ENCODE measurements around the gene GPSM1. TPM values are rescaled to one million over a fixed set of nuclear protein-coding genes. Genes with fewer than 3 reads are reported as not detected.
A peak's percentile ranks its signal among the peaks of the same experiment; 100 is the strongest.

Gene GPSM1
- total RNA-seq, 1 donor from 2014 or later = 4.8 TPM

GRCh38 chr9:136291306-136292025, 35.9 kb upstream of the GPSM1 start:
- no peak for DNase-seq (ENCODE audit: low spot score)
- ATAC-seq = no peak

DNA sequence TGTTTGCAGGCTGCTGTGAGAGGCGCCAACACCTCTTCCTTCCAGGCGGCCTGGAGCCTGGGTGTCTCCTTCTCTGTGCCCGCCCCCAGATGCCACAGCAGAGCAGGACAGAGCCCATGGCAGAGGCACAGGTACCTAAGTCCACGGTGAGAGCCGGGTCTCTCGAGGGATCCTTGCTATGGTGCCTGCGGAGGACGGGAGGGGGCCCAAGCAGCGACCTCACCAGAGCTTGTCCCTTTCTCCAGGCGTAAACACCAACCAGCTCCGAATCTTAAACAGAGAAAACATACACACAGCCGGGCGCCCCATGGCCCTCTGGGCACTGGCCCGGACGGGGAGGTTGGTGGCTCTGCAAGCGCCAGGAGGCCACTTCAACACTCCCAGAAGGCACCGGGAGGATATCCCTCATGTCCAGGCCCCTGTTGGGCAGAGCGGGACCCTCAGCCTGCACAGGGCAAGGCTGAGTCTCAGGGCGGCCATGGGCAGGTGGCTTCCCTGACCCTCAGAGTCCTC, 35.3 kb upstream of the GPSM1 start:
- ATAC-seq = no peak

GRCh38 chr9:136292591-136293448, 34.5 kb upstream of the GPSM1 start:
- DNase-seq (ENCODE audit: low spot score) = no peak
- no peak for ATAC-seq

More for the DNA sequence above, 35.3 kb upstream of the GPSM1 start:
- DNase-seq (ENCODE audit: low spot score) = no peak

DNA sequence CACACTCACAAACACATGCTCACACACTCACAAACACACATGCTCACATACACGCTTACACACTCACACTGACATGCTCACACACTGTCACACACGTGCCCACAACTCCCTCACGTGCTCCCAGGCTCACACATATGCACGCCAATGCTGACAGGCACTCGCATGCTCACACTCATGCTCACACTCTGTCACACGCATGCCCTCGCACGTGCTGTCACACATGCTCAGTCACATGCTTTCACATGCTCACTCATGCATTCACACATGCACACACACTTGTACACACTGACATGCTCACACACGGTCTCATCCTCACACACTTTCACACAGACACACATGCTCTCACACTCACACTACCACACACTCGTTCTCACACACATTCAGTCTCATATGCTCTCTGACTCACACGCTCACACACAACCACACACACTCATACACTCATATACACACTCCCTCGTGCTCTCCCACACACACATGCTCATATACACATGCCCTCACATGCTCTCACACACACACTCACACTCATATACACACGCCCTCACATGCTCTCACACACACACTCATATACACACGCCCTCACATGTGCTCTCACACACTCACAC, 33.8 kb upstream of the GPSM1 start:
- ATAC-seq = no peak
- no peak for DNase-seq (ENCODE audit: low spot score)

DNA sequence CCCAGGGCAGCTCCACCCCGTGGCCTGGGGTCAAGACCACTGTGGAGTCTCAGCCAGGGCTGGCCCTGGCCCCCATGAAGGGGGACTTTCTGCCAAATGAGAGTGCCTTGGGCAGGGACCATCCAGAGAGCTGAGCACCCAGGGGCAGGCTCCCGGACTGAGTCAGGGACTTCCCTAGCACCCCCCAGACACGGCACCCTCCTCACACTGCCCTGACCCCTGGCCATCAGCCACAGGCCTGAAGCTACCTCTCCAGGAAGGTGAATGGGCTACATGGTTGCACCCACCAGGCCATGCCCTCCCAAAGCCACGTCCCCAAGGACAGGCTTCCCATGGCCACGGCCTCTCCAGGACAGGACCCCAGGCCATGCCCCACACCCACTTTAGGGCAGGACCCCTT, 32.9 kb upstream of the GPSM1 start:
- ATAC-seq (no peak), DNase-seq (ENCODE audit: low spot score) (no peak)

DNA sequence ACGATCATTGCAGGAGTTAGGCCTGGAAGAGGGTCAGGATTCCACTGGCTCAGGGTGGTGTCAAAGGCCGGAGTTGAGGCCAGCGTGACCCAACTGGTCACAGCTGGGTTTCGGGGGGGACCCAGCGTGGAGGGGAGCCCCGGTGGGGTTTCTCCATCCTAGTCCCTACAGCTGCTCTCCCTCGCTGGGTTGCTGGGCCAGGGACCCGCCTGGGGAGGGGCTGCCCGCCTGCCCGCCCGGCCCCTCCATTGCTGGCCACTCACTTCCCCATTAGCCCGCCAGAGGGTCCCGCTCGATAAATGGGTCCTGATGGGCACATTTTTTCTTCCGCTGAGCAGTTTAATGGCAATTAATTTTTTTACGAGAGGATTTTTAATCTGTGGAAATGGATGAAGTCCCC, 32.3 kb upstream of the GPSM1 start:
- ATAC-seq (no peak), DNase-seq (ENCODE audit: low spot score) (no peak)

DNA sequence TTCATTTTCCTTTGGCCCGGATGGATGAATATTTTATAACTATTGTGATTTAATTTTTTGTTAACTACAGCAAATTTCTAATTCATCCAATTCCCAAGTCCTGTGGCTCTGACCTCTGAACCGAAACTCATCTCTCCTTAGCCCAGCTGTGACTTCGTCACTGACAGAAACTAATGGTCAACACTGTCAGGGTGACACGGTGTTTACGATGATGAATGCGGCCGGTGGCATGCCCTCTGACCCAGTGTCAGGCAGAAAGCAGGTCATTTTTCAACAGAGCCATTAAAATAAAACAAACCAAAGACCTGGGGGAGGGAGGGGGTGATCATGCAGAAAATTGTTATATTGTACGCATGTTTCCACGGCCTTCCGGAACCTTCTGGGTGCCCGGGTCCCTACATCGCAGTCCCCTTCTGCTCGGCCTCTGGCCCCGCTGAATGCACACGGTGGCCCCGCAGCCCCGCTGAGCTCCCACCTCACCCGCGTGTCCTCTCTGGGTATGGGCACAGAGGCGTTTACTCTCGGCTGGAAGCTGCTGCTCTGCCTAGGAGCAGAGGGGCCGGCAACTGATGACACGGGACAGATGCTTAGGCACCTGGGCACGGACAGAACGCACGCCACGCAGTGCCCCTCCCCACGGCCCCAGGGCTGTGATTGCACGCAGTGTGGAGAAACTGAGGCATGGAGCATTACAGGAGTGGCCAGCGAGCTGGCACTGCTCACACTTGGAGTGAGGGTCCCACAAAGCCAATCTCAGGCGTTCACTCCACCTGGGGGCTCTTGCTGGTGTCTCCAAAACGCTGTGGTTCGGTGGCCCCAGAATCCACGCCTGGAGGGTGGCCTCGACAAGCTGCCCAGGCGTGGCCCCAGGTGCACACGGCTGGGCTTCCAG, 31.6 kb upstream of the GPSM1 start:
- peak; percentile 30 for ATAC-seq
- DNase-seq (ENCODE audit: low spot score) = no peak

GRCh38 chr9:136296434-136297015, 30.8 kb upstream of the GPSM1 start:
- ATAC-seq = no peak
- no peak for DNase-seq (ENCODE audit: low spot score)

DNA sequence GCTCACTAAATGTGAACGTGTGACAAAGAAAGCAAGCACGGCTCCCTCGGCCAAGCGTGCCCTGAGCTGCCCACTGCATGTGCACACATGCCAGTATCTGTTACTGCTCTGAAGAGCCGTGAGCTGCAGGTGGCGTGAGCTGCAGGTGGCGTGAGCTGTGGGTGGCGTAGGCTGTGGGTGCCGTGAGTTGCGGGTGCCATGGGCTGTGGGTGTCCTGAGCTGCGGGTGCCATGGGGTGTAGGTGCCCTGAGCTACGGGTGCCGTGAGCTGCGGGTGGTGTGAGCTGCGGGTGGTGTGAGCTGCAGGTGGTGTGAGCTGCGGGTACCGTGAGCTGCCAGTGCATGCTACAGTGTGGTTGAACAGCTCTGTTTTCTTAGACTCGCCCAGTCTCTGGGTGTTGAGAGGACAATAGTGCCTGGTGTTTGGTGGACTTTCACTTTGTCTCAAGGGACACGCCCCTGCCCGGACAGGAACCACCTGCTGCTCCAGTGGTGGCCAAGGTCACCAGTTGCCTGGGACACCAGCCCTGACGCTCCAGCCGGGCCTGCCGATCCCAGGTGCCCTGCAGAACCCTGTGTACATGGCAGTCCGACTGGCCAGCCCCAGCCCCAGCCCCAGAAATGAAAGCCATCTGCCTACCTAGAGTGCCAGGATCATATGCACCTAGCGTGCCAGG, 30.2 kb upstream of the GPSM1 start:
- peak; percentile 87 for ATAC-seq
- DNase-seq (ENCODE audit: low spot score) = peak; percentile 77

DNA sequence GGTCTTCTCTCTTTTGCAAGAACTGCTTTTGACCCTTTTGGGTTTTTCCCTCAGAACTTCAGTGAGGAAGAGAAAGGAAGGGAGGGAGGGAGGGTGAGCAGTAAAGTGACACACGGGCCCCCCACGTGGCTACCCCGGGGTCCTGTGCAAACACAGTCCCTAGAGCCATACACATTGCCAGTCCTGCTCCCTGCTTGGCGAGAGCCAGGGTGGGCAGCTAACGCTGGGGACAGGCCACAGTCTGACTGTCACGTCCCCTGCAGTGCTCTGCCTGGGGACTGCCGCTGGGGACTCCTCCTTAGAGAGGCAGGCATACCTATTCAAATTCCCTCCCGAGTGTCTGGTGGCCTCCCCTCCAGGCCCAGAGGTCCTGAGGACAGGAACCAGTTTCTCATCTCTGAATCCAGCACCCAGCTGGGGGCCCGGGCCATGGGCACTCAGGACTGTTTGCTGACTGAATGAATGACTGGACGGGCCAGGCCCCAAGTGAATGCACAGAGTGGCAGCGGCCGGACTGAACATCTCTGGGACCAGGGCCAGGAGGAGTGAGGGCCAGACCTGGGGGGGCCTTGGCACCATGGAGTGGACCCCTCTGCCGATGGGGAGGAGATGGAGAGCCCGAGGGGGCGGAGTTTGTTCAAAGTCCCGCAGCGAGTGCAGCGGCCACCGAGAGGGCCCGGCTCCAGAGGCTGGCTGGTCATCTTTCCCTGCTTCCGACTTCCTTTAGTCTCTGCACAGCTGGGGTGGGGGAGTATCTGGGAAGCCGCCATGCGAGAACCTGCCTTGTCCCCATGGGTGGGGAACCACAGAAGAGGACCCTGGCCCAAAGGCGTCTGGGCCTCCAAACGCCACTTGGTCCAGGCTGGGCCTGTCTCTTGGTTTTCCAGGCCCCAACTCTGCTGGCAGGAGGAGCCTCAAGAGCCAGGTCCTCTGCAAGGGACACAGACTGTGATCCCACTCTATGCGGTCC, 29.3 kb upstream of the GPSM1 start:
- ATAC-seq = no peak
- no peak for DNase-seq (ENCODE audit: low spot score)

DNA sequence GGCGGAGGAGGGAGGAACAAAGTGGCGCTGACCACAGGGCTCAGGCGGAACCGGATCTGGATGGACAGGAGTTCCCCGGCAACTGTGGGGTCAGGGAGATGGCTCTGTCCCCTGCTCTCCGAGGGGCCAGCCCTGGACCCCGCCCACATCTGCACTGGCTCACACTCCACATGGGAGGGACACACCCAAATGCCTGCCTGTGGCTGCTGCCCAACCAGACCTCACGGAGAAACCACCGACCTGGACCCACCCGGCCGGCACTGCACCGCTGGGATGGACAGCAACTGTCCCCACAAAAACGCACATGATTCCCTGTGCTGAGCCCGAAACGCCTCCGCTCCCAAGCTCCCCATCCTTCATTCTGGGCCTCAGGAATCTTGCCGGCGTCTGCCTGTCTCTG, 28.2 kb upstream of the GPSM1 start:
- no peak for DNase-seq (ENCODE audit: low spot score)
- ATAC-seq = no peak

GRCh38 chr9:136299541-136299940, 27.8 kb upstream of the GPSM1 start:
- no peak for ATAC-seq
- DNase-seq (ENCODE audit: low spot score) = no peak

GRCh38 chr9:136300016-136300545, 27.3 kb upstream of the GPSM1 start:
- no peak for DNase-seq (ENCODE audit: low spot score)
- no peak for ATAC-seq

GRCh38 chr9:136300866-136301265, 26.5 kb upstream of the GPSM1 start:
- no peak for ATAC-seq
- no peak for DNase-seq (ENCODE audit: low spot score)

DNA sequence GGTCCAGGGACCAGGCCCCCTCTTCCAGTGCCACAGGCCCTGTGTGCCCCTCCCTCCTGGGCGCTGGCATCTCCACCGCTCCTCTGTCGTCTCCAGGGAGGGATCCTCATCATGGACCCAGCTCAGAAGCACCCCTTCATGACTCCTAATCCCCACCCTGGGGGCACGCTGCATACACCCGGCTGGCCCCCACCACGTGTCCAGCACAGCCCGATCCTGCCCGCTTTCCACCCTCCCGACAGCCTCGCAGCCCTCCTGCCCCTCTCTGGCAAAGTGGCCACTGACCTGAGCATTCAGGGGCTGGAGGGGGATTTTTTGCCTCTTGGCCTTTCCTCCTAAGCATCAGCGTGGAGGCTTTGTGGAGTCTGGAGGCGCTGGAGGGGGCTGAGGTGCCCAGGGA, 24.8 kb upstream of the GPSM1 start:
- no peak for ATAC-seq
- DNase-seq (ENCODE audit: low spot score) = no peak

GRCh38 chr9:136303066-136303824, 24.1 kb upstream of the GPSM1 start:
- no peak for ATAC-seq
- no peak for DNase-seq (ENCODE audit: low spot score)

- ATAC-seq (no peak), DNase-seq (ENCODE audit: low spot score) (no peak)
Measured at GRCh38 chr9:136303825-136304416, 23.4 kb upstream of the GPSM1 start, which contains the start of gene CCDC187. Gene CCDC187, minus strand, starts transcription at chr9:136304094. Its CDS starts 264 bp downstream, at chr9:136303830.
